Mesodermal cell (in vitro differentiated cells): ENCODE measurements around the gene BMPR1B.

Experiments used
- H3K27ac ChIP-seq: 2 replicates; pipeline ENCODE4 v1.7.0; 2013; ENCODE audit warnings: mild to moderate bottlenecking, low read depth, low read length, moderate library complexity; ENCODE audit not compliant: severe bottlenecking
- H3K36me3 ChIP-seq: 2 replicates; pipeline ENCODE4 v1.7.1; 2013; ENCODE audit warnings: mild to moderate bottlenecking, low read length, moderate library complexity; ENCODE audit not compliant: control insufficient read depth, insufficient read depth
- H3K4me1 ChIP-seq: one replicate; pipeline ENCODE4 v1.7.1; 2013; ENCODE audit warnings: mild to moderate bottlenecking, low read length; ENCODE audit not compliant: insufficient read depth, control insufficient read depth, poor library complexity, severe bottlenecking
- H3K4me3 ChIP-seq: 2 replicates; pipeline ENCODE4 v1.7.0; 2013; ENCODE audit warnings: low read length, control low read depth, mild to moderate bottlenecking; ENCODE audit not compliant: insufficient read depth, poor library complexity, severe bottlenecking; ENCODE audit errors: extremely low read depth
- H3K9me3 ChIP-seq: 2 replicates; pipeline ENCODE4 v1.7.1; 2013; ENCODE audit warnings: mild to moderate bottlenecking, low read length, moderate library complexity; ENCODE audit not compliant: control insufficient read depth
- WGBS, 2 experiments: methylation state at CpG; one replicate each; pipeline ENCODE4 v1.1.5; 2013; ENCODE audit warnings: missing lambda C conversion rate in 2 of 2; ENCODE audit not compliant: insufficient coverage in 2 of 2; 5-methylcytosine and 5-hydroxymethylcytosine counted together

Gene BMPR1B

GRCh38 chr4:94897023-94897422, 139.3 kb downstream of the BMPR1B start:
- Histone ChIP-seq H3K27ac (no peak overlapping the region), H3K4me3 (no peak overlapping the region), H3K4me1 (no peaks in the 10 kb centered on the region), H3K36me3 (no peaks in the 10 kb centered on the region), H3K9me3 (no peaks in the 10 kb centered on the region)
- WGBS, 2 experiments: 76 to 77% methylated on average over 4 to 5 of the region's 7 CpGs

- Histone ChIP-seq H3K4me1 (no peaks in the 10 kb centered on the region), H3K36me3 (no peaks in the 10 kb centered on the region), H3K4me3 (no peak overlapping the region), H3K27ac (no peak overlapping the region), H3K9me3 (no peaks in the 10 kb centered on the region)
- 49 to 65% methylated on average over 3 of the region's 3 CpGs for WGBS, 2 experiments
Observed at GRCh38 chr4:94905511-94905910, 147.8 kb downstream of the BMPR1B start.

- no CpG with 5 or more reads among the region's 3 CpGs for WGBS, 2 experiments
- Histone ChIP-seq H3K4me1 (no peaks in the 10 kb centered on the region), H3K36me3 (no peaks in the 10 kb centered on the region), H3K9me3 (no peaks in the 10 kb centered on the region), H3K27ac (no peak overlapping the region), H3K4me3 (no peak overlapping the region)
Observed at GRCh38 chr4:94909645-94910044, 151.9 kb downstream of the BMPR1B start.

GRCh38 chr4:94911106-94911505, 153.4 kb downstream of the BMPR1B start:
- H3K9me3 ChIP-seq: no peaks in the 10 kb centered on the region
- no peak overlapping the region for H3K4me3 ChIP-seq
- no CpG with 5 or more reads among the region's 1 CpG for WGBS, 2 experiments
- H3K4me1 ChIP-seq: no peaks in the 10 kb centered on the region
- no peaks in the 10 kb centered on the region for H3K36me3 ChIP-seq
- H3K27ac ChIP-seq: no peak overlapping the region

DNA sequence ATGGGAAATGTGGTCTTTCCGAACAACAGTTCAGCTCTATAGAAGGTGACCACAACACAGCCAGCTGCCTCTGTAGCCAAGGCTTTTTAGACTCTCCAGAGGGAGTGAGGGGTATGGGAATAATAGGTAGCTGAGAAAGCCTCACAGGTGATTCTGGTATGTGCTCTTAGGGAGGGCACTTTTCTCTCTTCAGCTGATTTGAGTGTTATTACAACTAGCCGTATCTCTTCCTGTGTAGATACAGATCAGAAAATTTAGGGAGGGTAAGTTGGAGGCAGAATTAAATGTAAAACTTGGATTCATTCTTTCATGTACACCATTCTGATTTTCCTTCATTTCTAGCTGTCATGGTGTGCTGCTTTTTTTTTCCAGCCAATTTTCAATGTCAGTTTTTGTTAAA, 154.9 kb downstream of the BMPR1B start:
- Histone ChIP-seq H3K4me1 (no peaks in the 10 kb centered on the region), H3K9me3 (peaks cover 5% of the 10 kb centered on the region), H3K4me3 (no peak overlapping the region), H3K27ac (no peak overlapping the region), H3K36me3 (no peaks in the 10 kb centered on the region)
- 67 to 93% methylated on average over 1 of the region's 2 CpGs for WGBS, 2 experiments

GRCh38 chr4:94913316-94913715, 155.6 kb downstream of the BMPR1B start:
- Histone ChIP-seq H3K4me1 (no peaks in the 10 kb centered on the region), H3K9me3 (peaks cover 5% of the 10 kb centered on the region), H3K27ac (no peak overlapping the region), H3K36me3 (no peaks in the 10 kb centered on the region), H3K4me3 (no peak overlapping the region)
- no CpG with 5 or more reads among the region's 1 CpG for WGBS, 2 experiments

DNA sequence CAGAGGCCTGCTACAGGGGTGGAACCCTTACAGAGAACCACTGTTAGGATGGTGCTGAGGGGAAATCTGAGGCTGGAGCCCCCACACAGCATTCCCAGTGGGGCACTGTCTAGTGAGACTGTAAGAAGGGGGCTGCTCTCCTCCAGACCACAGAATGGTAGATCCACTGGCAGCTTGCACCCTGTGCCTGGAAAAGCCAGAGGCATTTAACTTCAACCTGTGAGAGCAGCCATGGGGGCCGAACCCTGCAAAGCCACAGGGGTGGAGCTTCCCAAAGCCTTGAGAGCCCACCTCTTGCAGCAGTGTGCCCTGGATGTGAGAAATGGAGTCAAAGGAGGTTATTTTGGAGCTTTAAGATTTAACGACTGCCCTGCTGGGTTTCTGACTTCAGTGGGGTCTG, 159.4 kb downstream of the BMPR1B start:
- H3K4me3 ChIP-seq: no peak overlapping the region
- 90 to 100% methylated on average over 1 to 2 of the region's 2 CpGs for WGBS, 2 experiments
- peaks cover 5% of the 10 kb centered on the region for H3K9me3 ChIP-seq
- no peaks in the 10 kb centered on the region for H3K36me3 ChIP-seq
- no peaks in the 10 kb centered on the region for H3K4me1 ChIP-seq
- no peak overlapping the region for H3K27ac ChIP-seq

GRCh38 chr4:94918543-94918942, 160.8 kb downstream of the BMPR1B start:
- no peak overlapping the region for H3K27ac ChIP-seq
- WGBS, 2 experiments: 100% methylated on average over 1 of the region's 1 CpG
- no peaks in the 10 kb centered on the region for H3K36me3 ChIP-seq
- peaks cover 5% of the 10 kb centered on the region for H3K9me3 ChIP-seq
- no peak overlapping the region for H3K4me3 ChIP-seq
- H3K4me1 ChIP-seq: no peaks in the 10 kb centered on the region

DNA sequence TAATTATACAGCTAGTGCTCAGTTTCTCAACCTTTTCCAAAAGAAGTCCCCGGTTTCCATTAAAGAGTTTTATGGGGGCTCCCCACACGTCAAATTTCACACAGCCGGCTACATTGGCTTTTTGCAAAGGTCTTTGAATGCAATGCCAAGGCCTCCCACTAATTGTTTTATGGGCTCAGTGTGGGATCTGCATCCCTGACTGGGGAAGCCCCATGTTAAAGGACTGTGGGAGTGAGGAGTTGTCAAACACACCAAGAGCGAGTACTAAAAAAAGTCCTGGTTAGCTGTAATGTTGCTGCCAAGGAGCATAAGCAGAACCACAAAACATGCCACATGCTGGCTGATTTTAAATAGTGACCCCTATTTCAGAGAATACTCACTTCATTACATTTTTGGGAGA, 162.6 kb downstream of the BMPR1B start:
- peaks cover 5% of the 10 kb centered on the region for H3K9me3 ChIP-seq
- no peaks in the 10 kb centered on the region for H3K36me3 ChIP-seq
- 94 to 100% methylated on average over 1 to 3 of the region's 4 CpGs for WGBS, 2 experiments
- no peaks in the 10 kb centered on the region for H3K4me1 ChIP-seq
- no peak overlapping the region for H3K4me3 ChIP-seq
- no peak overlapping the region for H3K27ac ChIP-seq

DNA sequence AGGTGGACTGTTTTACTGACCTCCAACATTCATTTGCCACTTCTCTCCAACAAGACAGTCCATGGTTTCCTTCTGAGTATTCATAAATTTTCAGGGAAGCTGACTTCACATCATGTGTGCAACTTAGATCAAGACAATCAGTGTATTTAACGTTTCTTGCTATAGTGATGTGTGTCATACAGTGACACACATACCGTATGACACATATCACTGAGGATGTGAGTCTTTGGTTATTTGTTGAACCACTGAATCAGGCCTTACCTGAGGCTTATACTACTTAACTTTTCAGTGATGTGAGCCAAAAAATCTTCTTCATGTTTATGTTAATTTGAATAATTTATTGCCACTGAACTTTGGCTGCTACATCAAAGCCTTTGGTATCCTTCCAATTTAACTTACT, 166.8 kb downstream of the BMPR1B start:
- no peaks in the 10 kb centered on the region for H3K9me3 ChIP-seq
- no peak overlapping the region for H3K4me3 ChIP-seq
- no CpG with 5 or more reads among the region's 2 CpGs for WGBS, 2 experiments
- no peak overlapping the region for H3K27ac ChIP-seq
- H3K4me1 ChIP-seq: peaks cover 16% of the 10 kb centered on the region
- H3K36me3 ChIP-seq: no peaks in the 10 kb centered on the region

GRCh38 chr4:94925764-94926347, 168.1 kb downstream of the BMPR1B start:
- no peak overlapping the region for H3K27ac ChIP-seq
- no peaks in the 10 kb centered on the region for H3K9me3 ChIP-seq
- H3K4me3 ChIP-seq: no peak overlapping the region
- no peaks in the 10 kb centered on the region for H3K36me3 ChIP-seq
- peaks cover 16% of the 10 kb centered on the region for H3K4me1 ChIP-seq
- WGBS, 2 experiments: 93 to 100% methylated on average over 1 to 3 of the region's 5 CpGs
